Measurements from ENCODE around the gene HOXA9. TPM values are rescaled to one million over a fixed set of nuclear protein-coding genes. Genes with fewer than 3 reads are reported as not detected.

Gene HOXA9
- total and polyA plus RNA-seq, 10 of the 15 experiments (the other 5 are each of a cell fraction or from before 2014, with no cell fraction given) = not detected

DNA sequence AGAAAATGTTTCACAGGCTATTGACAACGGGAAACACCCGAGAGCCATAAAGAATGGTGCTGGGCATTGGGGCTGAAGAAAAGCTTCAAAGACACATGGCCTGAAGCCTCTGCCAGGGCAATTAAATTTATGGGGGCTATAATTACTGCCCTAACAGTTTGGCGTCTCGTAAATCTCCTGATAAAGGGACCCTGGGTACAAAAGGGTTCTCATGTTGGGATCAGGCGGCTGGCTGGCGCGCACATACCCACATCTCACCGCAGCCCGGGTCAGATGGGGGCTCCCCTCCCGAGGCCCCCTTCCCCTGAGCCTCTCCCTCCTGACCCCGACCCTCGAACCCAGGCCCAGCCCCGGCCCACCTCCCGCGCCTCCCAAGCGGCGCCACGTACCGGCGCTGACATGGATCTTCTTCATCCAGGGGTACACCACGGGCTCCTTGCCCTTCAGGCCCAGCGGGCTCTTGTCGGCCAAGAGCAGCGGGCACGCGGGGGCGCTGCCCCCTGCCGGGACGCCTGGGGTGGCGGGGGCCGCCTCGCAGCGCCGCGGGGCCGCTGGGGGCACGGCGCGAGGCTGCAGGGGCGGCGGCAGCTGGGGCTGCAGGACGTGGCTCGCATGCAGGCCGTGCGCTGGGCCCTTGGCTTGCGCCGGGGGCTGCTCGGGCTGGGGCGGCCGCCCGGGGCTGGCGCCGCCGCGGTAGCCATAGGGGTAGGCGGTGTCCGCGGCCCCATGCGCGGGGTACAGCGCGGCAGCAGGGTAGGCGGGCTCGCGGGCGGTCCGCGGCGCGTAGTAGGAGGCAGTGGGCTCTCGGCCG lies 35.4 kb downstream of the HOXA9 start:
- in situ Hi-C loops (cut with MboI) = no loop called here
- Histone ChIP-seq H3K4me2 (ENCODE audit: control insufficient read depth, insufficient read depth) (no peak overlapping the region), H4K20me1 (ENCODE audit: control insufficient read depth, insufficient read depth) (no peaks in the 10 kb centered on the region), H2AFZ (ENCODE audit: control insufficient read depth, low read depth, low read length) (no peak overlapping the region), H3K27ac (ENCODE audit: control insufficient read depth, insufficient read depth) (no peak overlapping the region), H3K4me1 (ENCODE audit: control insufficient read depth, insufficient read depth, low read length) (no peaks in the 10 kb centered on the region), H3K27me3 (replicated peaks in 1 of 2; ENCODE audit: control insufficient read depth in 2 of 2, insufficient read depth in 2 of 2, low read length in 1 of 2) (peaks cover 0 to 2% of the 10 kb centered on the region in 2 experiments; a peak in 2 of 4 replicates), H3K4me3 (no peak overlapping the region), H3K36me3 (ENCODE audit: control insufficient read depth in 2 of 2, insufficient read depth in 2 of 2, low read length in 1 of 2) (no peaks in the 10 kb centered on the region), H3K79me2 (ENCODE audit: control insufficient read depth, insufficient read depth, low read length) (no peaks in the 10 kb centered on the region), H3K9me3 (replicated peaks; ENCODE audit: control insufficient read depth, insufficient read depth, low read length) (no peaks in the 10 kb centered on the region; the same call in 2 of the 3 replicates), H3K9ac (ENCODE audit: control insufficient read depth, insufficient read depth, low read length) (no peak overlapping the region)
- POLR2A ChIA-PET = no interaction called here
- SMC1A ChIA-PET (ENCODE audit: uncharacterized antibody, unreplicated experiment) = no interaction called here
- TF ChIP-seq JUND (IDR thresholded peaks at IDR 0.05; ENCODE audit: low read depth, low read length) (no peak), POU2F2 (IDR thresholded peaks at IDR 0.05; ENCODE audit: borderline replicate concordance, low read depth, low read length) (no peak), DPF2 (IDR thresholded peaks at IDR 0.05) (no peak)
- TF ChIP-seq, protein P1, sequence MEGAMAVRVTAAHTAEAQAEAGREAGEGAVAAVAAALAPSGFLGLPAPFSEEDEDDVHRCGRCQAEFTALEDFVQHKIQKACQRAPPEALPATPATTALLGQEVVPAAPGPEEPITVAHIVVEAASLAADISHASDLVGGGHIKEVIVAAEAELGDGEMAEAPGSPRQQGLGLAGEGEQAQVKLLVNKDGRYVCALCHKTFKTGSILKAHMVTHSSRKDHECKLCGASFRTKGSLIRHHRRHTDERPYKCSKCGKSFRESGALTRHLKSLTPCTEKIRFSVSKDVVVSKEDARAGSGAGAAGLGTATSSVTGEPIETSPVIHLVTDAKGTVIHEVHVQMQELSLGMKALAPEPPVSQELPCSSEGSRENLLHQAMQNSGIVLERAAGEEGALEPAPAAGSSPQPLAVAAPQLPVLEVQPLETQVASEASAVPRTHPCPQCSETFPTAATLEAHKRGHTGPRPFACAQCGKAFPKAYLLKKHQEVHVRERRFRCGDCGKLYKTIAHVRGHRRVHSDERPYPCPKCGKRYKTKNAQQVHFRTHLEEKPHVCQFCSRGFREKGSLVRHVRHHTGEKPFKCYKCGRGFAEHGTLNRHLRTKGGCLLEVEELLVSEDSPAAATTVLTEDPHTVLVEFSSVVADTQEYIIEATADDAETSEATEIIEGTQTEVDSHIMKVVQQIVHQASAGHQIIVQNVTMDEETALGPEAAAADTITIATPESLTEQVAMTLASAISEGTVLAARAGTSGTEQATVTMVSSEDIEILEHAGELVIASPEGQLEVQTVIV (IDR thresholded peaks at IDR 0.05; ENCODE audit: borderline replicate concordance, partially characterized antibody) = no peak
- ATAC-seq (no peak), DNase-seq (ENCODE audit: low read depth, low spot score) (no peak), FAIRE-seq (no peak)
- intact Hi-C loops (cut with micrococcal nuclease; ENCODE audit: unreplicated experiment) = no loop called here
- BruUV-seq (replicated peaks) = no TSS peak
- RAD21 ChIA-PET (ENCODE audit: unreplicated experiment) = interaction anchor here (0.6 kb wide), 1 partner anchor 32 kb away, joined by 3 read pairs; no protein-coding TSS in a partner anchor
- 63% methylated on average over 36 of the region's 72 CpGs for WGBS (ENCODE audit: insufficient coverage, insufficient replicate concordance, low lambda C conversion rate, missing lambda C conversion rate)
- CTCF ChIA-PET = no interaction called here

Data from GM12878 (cell line).